SK-N-SH treated with all-trans-retinoic acid at 6 μM for 48 hours (cell line): ENCODE results near the gene PIANP.

Experiments
- ATAC-seq: fragments of 200-7000 bp; cut with Tn5 transposase; 3 replicates; pipeline ENCODE4 v1.9.1; 2020; ENCODE audit warnings: mild to moderate bottlenecking, moderate library complexity
- ARNTL ChIP-seq: fragments of 450-650 bp; formaldehyde crosslinking; IDR thresholded peaks from 2 replicates; pipeline ENCODE4 v1.5.0; 2020; ENCODE audit warnings: low read depth, mild to moderate bottlenecking, moderate library complexity, borderline replicate concordance
- BACH2 ChIP-seq: fragments of 250-450 bp; sonication (Bioruptor Pico); IDR thresholded peaks from 2 replicates; pipeline ENCODE4 v1.9.0; 2021; ENCODE audit warnings: mild to moderate bottlenecking, borderline replicate concordance
- CSDC2 ChIP-seq: fragments of 250-450 bp; sonication (Bioruptor Pico); IDR thresholded peaks from 2 replicates; pipeline ENCODE4 v1.5.0; 2020; ENCODE audit warnings: mild to moderate bottlenecking, moderate library complexity
- CSRNP3 ChIP-seq: fragments of 250-450 bp; sonication (Bioruptor Pico); IDR thresholded peaks from 2 replicates; pipeline ENCODE4 v1.5.1; 2021; ENCODE audit warnings: mild to moderate bottlenecking, moderate library complexity
- ESRRG ChIP-seq: fragments of 250-450 bp; sonication (Bioruptor Pico); IDR thresholded peaks from 2 replicates; pipeline ENCODE4 v1.6.1; 2021; ENCODE audit warnings: mild to moderate bottlenecking
- GLIS3 ChIP-seq: fragments of 250-450 bp; sonication (Bioruptor Pico); IDR thresholded peaks from 2 replicates; pipeline ENCODE4 v1.5.0; 2020; ENCODE audit warnings: mild to moderate bottlenecking, moderate library complexity
- ISL1 ChIP-seq: fragments of 250-450 bp; sonication (Bioruptor Pico); IDR thresholded peaks from 2 replicates; pipeline ENCODE4 v2.1.2; 2022; ENCODE audit warnings: mild to moderate bottlenecking, moderate library complexity
- OSR1 ChIP-seq: fragments of 250-450 bp; sonication (Bioruptor Pico); IDR thresholded peaks from 2 replicates; pipeline ENCODE4 v1.8.0; 2022; ENCODE audit warnings: moderate library complexity, mild to moderate bottlenecking, inconsistent platforms
- PATZ1 ChIP-seq: fragments of 250-450 bp; sonication (Bioruptor Pico); IDR thresholded peaks from 2 replicates; pipeline ENCODE4 v1.8.0; 2020; ENCODE audit warnings: mild to moderate bottlenecking, moderate library complexity, borderline replicate concordance
- POU6F1 ChIP-seq: fragments of 250-450 bp; sonication (Bioruptor Pico); IDR thresholded peaks from 2 replicates; pipeline ENCODE4 v1.8.0; 2021; ENCODE audit warnings: low read depth, mild to moderate bottlenecking, moderate library complexity, borderline replicate concordance
- RARB ChIP-seq: fragments of 250-450 bp; sonication (Bioruptor Pico); IDR thresholded peaks from 2 replicates; pipeline ENCODE4 v1.8.0; 2021; ENCODE audit warnings: mild to moderate bottlenecking, moderate library complexity
- SNAI2 ChIP-seq: fragments of 250-450 bp; sonication (Bioruptor Pico); IDR thresholded peaks from 2 replicates; pipeline ENCODE4 v1.5.0; 2020; ENCODE audit warnings: mild to moderate bottlenecking, moderate library complexity
- TCF4 ChIP-seq: fragments of 250-450 bp; sonication (Bioruptor Pico); IDR thresholded peaks from 2 replicates; pipeline ENCODE4 v1.8.0; 2021; ENCODE audit warnings: mild to moderate bottlenecking, moderate library complexity, borderline replicate concordance
- TOX ChIP-seq: fragments of 250-450 bp; sonication (Bioruptor Pico); IDR thresholded peaks from 2 replicates; pipeline ENCODE4 v1.8.0; 2021; ENCODE audit warnings: mild to moderate bottlenecking, moderate library complexity, borderline replicate concordance
- TSHZ2 ChIP-seq: fragments of 250-450 bp; sonication (Bioruptor Pico); IDR thresholded peaks from 2 replicates; pipeline ENCODE4 v1.5.0; 2020; ENCODE audit warnings: mild to moderate bottlenecking, moderate library complexity
- ZC3H10 ChIP-seq: fragments of 250-450 bp; sonication (Bioruptor Pico); IDR thresholded peaks from 2 replicates; pipeline ENCODE4 v1.5.1; 2021; ENCODE audit warnings: mild to moderate bottlenecking, moderate library complexity
- ZFP3 ChIP-seq: fragments of 250-450 bp; sonication (Bioruptor Pico); IDR thresholded peaks from 2 replicates; pipeline ENCODE4 v1.5.0; 2020; ENCODE audit warnings: mild to moderate bottlenecking, moderate library complexity
- ZFP30 ChIP-seq: fragments of 450-650 bp; formaldehyde crosslinking; IDR thresholded peaks from 2 replicates; pipeline ENCODE4 v1.5.0; 2022; ENCODE audit warnings: mild to moderate bottlenecking, moderate library complexity
- ZNF565 ChIP-seq: fragments of 450-650 bp; formaldehyde crosslinking; conservative IDR thresholded peaks from 2 replicates; pipeline ENCODE4 v1.5.0; 2020; ENCODE audit warnings: low read depth, mild to moderate bottlenecking, moderate library complexity
- ZNF70 ChIP-seq: fragments of 450-650 bp; formaldehyde crosslinking; IDR thresholded peaks from 2 replicates; pipeline ENCODE4 v1.5.0; 2020; ENCODE audit warnings: mild to moderate bottlenecking, moderate library complexity
- ZNF8 ChIP-seq: fragments of 450-650 bp; formaldehyde crosslinking; IDR thresholded peaks from 2 replicates; pipeline ENCODE4 v1.5.0; 2020; ENCODE audit warnings: mild to moderate bottlenecking, moderate library complexity

The PIANP gene

GRCh38 chr12:6729186-6729585 lies 28.6 kb upstream of the PIANP start:
- TF ChIP-seq ZNF8 = no peak
- TF ChIP-seq ZNF70 (CRISPR knock-in tag) = no peak
- TF ChIP-seq ZNF565 = no peak
- TF ChIP-seq GLIS3 (CRISPR knock-in tag) = no peak
- TF ChIP-seq RARB (CRISPR knock-in tag) = no peak
- TF ChIP-seq TOX (CRISPR knock-in tag) = no peak
- TF ChIP-seq ARNTL (CRISPR knock-in tag) = no peak
- TF ChIP-seq ZC3H10 (CRISPR knock-in tag) = no peak
- no peak for TF ChIP-seq BACH2 (CRISPR knock-in tag)
- no peak for TF ChIP-seq TCF4
- TF ChIP-seq ISL1 = no peak
- no peak for TF ChIP-seq OSR1 (CRISPR knock-in tag)
- TF ChIP-seq ESRRG (CRISPR knock-in tag) = no peak
- no peak for TF ChIP-seq POU6F1 (CRISPR knock-in tag)
- TF ChIP-seq ZFP3 (CRISPR knock-in tag) = no peak

GRCh38 chr12:6725350-6725749 lies 24.7 kb upstream of the PIANP start:
- no peak for TF ChIP-seq SNAI2 (CRISPR knock-in tag)
- no peak for TF ChIP-seq CSRNP3 (CRISPR knock-in tag)
- ATAC-seq = no peak

More at GRCh38 chr12:6729186-6729585, 28.6 kb upstream of the PIANP start:
- no peak for ATAC-seq

GRCh38 chr12:6724409-6724797 lies 23.8 kb upstream of the PIANP start:
- no peak for TF ChIP-seq CSDC2 (CRISPR knock-in tag)
- TF ChIP-seq ZFP3 (CRISPR knock-in tag) = no peak
- no peak for TF ChIP-seq SNAI2 (CRISPR knock-in tag)
- TF ChIP-seq PATZ1 (CRISPR knock-in tag) = no peak
- no peak for TF ChIP-seq ARNTL (CRISPR knock-in tag)
- peak; percentile 43 for ATAC-seq

GRCh38 chr12:6723607-6724408 lies 23.2 kb upstream of the PIANP start, which contains the start of gene COPS7A:
Gene COPS7A (plus strand): TSS chr12:6724046. CDS start chr12:6724657, 611 bp downstream.
- TF ChIP-seq SNAI2 (CRISPR knock-in tag) (no peak), ZFP30 (CRISPR knock-in tag) (no peak), ZFP3 (CRISPR knock-in tag) (no peak), PATZ1 (CRISPR knock-in tag) (peak; percentile 41; the same call in 1 of the 2 replicates), ZNF8 (0 out of 2 replicates have a peak, but pooled peaks have one; percentile 5), CSDC2 (CRISPR knock-in tag) (peak; percentile 55; the same call in 1 of the 2 replicates), TSHZ2 (CRISPR knock-in tag) (peak; percentile 67)

More at GRCh38 chr12:6723607-6724408, 23.2 kb upstream of the PIANP start, which contains the start of gene COPS7A:
- peak; percentile 98 for ATAC-seq
